GM23338 (cell line): ENCODE measurements around the gene AP3M1. TPM values are rescaled to one million over a fixed set of nuclear protein-coding genes. Genes with fewer than 3 reads are reported as not detected.
"Not testable (repeated sequence)": the region's sequence is repeated elsewhere in the genome, so short reads cannot be mapped to it uniquely, and the experiment has no call there.

Experiments
- ATAC-seq: fragments of 200-7000 bp; cut with Tn5 transposase; 3 replicates; pipeline ENCODE4 v1.9.1; 2020
- DNase-seq: peaks from one replicate; pipeline ENCODE4 v3.0.0-alpha.2; 2015; ENCODE audit warnings: low spot score
- H2AFZ ChIP-seq: fragments of 200-600 bp; sonication (generic); 2 replicates; pipeline ENCODE4 v1.8.0; 2016; ENCODE audit warnings: antibody characterized with exemption, mild to moderate bottlenecking, moderate library complexity
- H3F3A ChIP-seq: fragments of 200-600 bp; sonication (generic); replicated peaks from 2 replicates; pipeline ENCODE4 v1.8.0; 2017; ENCODE audit warnings: antibody characterized with exemption, mixed run types, low read depth
- H3K27ac ChIP-seq: fragments of 200-600 bp; sonication (generic); 2 replicates; pipeline ENCODE4 v1.6.1; 2016; ENCODE audit warnings: low read depth
- H3K27me3 ChIP-seq: fragments of 200-600 bp; sonication (generic); 2 replicates; pipeline ENCODE4 v1.8.0; 2016; ENCODE audit warnings: mild to moderate bottlenecking, mixed run types, moderate library complexity; ENCODE audit not compliant: insufficient read depth
- H3K36me3 ChIP-seq: fragments of 200-600 bp; sonication (generic); 2 replicates; pipeline ENCODE4 v1.8.0; 2016; ENCODE audit warnings: mild to moderate bottlenecking; ENCODE audit not compliant: insufficient read depth
- H3K4me1 ChIP-seq: fragments of 200-600 bp; sonication (generic); 2 replicates; pipeline ENCODE4 v1.8.0; 2016; ENCODE audit warnings: mild to moderate bottlenecking, moderate library complexity; ENCODE audit not compliant: insufficient read depth
- H3K4me2 ChIP-seq: fragments of 200-600 bp; sonication (generic); 2 replicates; pipeline ENCODE4 v1.7.1; 2017; ENCODE audit warnings: mixed run types
- H3K4me3 ChIP-seq: fragments of 200-600 bp; sonication (generic); 2 replicates; pipeline ENCODE4 v1.6.1; 2016; ENCODE audit warnings: mixed run types
- H3K79me2 ChIP-seq: fragments of 200-600 bp; sonication (generic); replicated peaks from 2 replicates; pipeline ENCODE4 v1.8.0; 2017; ENCODE audit warnings: mild to moderate bottlenecking; ENCODE audit not compliant: insufficient read depth
- H3K9me2 ChIP-seq: fragments of 200-600 bp; sonication (generic); 2 replicates; pipeline ENCODE4 v1.8.0; 2017; ENCODE audit not compliant: insufficient read depth
- H4K20me1 ChIP-seq: fragments of 200-600 bp; sonication (generic); replicated peaks from 2 replicates; pipeline ENCODE4 v1.8.0; 2017; ENCODE audit warnings: mild to moderate bottlenecking; ENCODE audit not compliant: insufficient read depth
- H3K27ac Mint-ChIP-seq: 2 replicates; pipeline ENCODE4 v1.8.0; 2020; ENCODE audit warnings: inconsistent platforms, mild to moderate bottlenecking, moderate library complexity, mixed read lengths
- H3K27me3 Mint-ChIP-seq: 3 replicates; pipeline ENCODE4 v1.8.0; 2022; ENCODE audit warnings: low read depth, mild to moderate bottlenecking, moderate library complexity, mixed read lengths, inconsistent platforms; ENCODE audit not compliant: insufficient read depth, poor library complexity
- H3K36me3 Mint-ChIP-seq: 3 replicates; pipeline ENCODE4 v1.8.0; 2021; ENCODE audit warnings: low read depth, mild to moderate bottlenecking, inconsistent platforms, moderate library complexity, mixed read lengths
- H3K4me1 Mint-ChIP-seq: 3 replicates; pipeline ENCODE4 v1.8.0; 2020; ENCODE audit warnings: mild to moderate bottlenecking, inconsistent platforms, mixed read lengths
- H3K4me3 Mint-ChIP-seq: 3 replicates; pipeline ENCODE4 v1.8.0; 2021; ENCODE audit warnings: moderate library complexity, mild to moderate bottlenecking, inconsistent platforms, mixed read lengths
- H3K9me3 Mint-ChIP-seq: 3 replicates; pipeline ENCODE4 v1.8.0; 2020; ENCODE audit warnings: moderate library complexity, mild to moderate bottlenecking, inconsistent platforms, mixed read lengths
- CREB1 ChIP-seq: fragments of 250-450 bp; sonication (Bioruptor Pico); IDR thresholded peaks from 2 replicates; pipeline ENCODE4 v1.5.0; 2020; ENCODE audit warnings: low read depth, mild to moderate bottlenecking, moderate library complexity
- ZNF331 ChIP-seq: fragments of 250-450 bp; sonication (Bioruptor Pico); IDR thresholded peaks from 2 replicates; pipeline ENCODE4 v1.5.0; 2020; ENCODE audit warnings: low read depth, mild to moderate bottlenecking, moderate library complexity
- polyA plus RNA-seq: library from polyadenylated mRNA; unstranded; fragments of >200 nt; fragmentation: Nextera tagmentation; extraction: Ambion mirVana; gene quantifications from 2 replicates; pipeline ENCODE4 v1.2.1, GENCODE V29; 2016
- total RNA-seq: library from RNA; depleted of rRNA; stranded (reverse); fragments of >200 nt; shearing (Covaris generic); gene quantifications from 2 replicates; pipeline ENCODE4 v1.2.3, GENCODE V29; 2014
- TF ChIP-seq, protein P1 (sequence below): fragments of 250-450 bp; sonication (Bioruptor Pico); IDR thresholded peaks from 2 replicates; pipeline ENCODE4 v1.5.0; 2020; ENCODE audit warnings: mild to moderate bottlenecking, moderate library complexity
- TF ChIP-seq, protein P2 (sequence below): IDR thresholded peaks from 2 replicates; pipeline ENCODE4 v1.6.1; 2016; ENCODE audit warnings: antibody characterized with exemption
- TF ChIP-seq, protein P3 (sequence below), 2 experiments: fragments of 200-600 bp in 1 of 2; sonication (generic) in 1 of 2; conservative IDR thresholded peaks; 2 replicates each; pipeline versions ENCODE4 v1.5.1 to v1.6.1; 2016 to 2017; ENCODE audit warnings: antibody characterized with exemption in 2 of 2, low read depth in 2 of 2, mild to moderate bottlenecking in 2 of 2, moderate library complexity in 1 of 2

The AP3M1 gene
- total and polyA plus RNA-seq, 2 experiments from 2014 or later: 13.8 to 41.7 TPM

DNA sequence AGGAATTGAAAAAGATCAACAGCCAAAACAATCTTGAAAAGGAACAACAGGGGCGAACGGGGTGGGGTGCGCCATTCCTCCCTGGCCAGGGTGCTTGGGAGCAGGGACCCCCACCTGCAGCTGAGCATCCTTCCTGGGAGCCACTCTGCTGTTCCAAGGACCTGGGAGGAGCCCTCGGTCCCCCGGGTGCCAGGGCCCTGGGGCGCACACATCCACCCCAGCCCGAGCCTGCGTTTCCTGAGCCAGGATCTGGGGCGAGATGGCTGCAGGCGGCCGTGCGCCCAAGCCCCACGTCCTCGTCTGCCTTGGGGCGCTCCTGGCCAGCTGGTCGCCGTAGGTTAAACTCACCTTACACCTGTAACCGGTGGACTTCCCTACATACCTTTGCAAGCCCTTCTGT lies 10.6 kb downstream of the AP3M1 start (continued):
- TF ChIP-seq, protein P1, sequence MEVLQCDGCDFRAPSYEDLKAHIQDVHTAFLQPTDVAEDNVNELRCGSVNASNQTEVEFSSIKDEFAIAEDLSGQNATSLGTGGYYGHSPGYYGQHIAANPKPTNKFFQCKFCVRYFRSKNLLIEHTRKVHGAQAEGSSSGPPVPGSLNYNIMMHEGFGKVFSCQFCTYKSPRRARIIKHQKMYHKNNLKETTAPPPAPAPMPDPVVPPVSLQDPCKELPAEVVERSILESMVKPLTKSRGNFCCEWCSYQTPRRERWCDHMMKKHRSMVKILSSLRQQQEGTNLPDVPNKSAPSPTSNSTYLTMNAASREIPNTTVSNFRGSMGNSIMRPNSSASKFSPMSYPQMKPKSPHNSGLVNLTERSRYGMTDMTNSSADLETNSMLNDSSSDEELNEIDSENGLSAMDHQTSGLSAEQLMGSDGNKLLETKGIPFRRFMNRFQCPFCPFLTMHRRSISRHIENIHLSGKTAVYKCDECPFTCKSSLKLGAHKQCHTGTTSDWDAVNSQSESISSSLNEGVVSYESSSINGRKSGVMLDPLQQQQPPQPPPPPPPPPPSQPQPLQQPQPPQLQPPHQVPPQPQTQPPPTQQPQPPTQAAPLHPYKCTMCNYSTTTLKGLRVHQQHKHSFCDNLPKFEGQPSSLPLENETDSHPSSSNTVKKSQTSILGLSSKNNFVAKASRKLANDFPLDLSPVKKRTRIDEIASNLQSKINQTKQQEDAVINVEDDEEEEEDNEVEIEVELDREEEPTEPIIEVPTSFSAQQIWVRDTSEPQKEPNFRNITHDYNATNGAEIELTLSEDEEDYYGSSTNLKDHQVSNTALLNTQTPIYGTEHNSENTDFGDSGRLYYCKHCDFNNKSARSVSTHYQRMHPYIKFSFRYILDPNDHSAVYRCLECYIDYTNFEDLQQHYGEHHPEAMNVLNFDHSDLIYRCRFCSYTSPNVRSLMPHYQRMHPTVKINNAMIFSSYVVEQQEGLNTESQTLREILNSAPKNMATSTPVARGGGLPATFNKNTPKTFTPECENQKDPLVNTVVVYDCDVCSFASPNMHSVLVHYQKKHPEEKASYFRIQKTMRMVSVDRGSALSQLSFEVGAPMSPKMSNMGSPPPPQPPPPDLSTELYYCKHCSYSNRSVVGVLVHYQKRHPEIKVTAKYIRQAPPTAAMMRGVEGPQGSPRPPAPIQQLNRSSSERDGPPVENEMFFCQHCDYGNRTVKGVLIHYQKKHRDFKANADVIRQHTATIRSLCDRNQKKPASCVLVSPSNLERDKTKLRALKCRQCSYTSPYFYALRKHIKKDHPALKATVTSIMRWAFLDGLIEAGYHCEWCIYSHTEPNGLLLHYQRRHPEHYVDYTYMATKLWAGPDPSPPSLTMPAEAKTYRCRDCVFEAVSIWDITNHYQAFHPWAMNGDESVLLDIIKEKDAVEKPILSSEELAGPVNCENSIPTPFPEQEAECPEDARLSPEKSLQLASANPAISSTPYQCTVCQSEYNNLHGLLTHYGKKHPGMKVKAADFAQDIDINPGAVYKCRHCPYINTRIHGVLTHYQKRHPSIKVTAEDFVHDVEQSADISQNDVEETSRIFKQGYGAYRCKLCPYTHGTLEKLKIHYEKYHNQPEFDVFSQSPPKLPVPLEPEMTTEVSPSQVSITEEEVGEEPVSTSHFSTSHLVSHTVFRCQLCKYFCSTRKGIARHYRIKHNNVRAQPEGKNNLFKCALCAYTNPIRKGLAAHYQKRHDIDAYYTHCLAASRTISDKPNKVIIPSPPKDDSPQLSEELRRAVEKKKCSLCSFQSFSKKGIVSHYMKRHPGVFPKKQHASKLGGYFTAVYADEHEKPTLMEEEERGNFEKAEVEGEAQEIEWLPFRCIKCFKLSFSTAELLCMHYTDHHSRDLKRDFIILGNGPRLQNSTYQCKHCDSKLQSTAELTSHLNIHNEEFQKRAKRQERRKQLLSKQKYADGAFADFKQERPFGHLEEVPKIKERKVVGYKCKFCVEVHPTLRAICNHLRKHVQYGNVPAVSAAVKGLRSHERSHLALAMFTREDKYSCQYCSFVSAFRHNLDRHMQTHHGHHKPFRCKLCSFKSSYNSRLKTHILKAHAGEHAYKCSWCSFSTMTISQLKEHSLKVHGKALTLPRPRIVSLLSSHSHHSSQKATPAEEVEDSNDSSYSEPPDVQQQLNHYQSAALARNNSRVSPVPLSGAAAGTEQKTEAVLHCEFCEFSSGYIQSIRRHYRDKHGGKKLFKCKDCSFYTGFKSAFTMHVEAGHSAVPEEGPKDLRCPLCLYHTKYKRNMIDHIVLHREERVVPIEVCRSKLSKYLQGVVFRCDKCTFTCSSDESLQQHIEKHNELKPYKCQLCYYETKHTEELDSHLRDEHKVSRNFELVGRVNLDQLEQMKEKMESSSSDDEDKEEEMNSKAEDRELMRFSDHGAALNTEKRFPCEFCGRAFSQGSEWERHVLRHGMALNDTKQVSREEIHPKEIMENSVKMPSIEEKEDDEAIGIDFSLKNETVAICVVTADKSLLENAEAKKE (CRISPR knock-in tag): no peak
- TF ChIP-seq, protein P2, sequence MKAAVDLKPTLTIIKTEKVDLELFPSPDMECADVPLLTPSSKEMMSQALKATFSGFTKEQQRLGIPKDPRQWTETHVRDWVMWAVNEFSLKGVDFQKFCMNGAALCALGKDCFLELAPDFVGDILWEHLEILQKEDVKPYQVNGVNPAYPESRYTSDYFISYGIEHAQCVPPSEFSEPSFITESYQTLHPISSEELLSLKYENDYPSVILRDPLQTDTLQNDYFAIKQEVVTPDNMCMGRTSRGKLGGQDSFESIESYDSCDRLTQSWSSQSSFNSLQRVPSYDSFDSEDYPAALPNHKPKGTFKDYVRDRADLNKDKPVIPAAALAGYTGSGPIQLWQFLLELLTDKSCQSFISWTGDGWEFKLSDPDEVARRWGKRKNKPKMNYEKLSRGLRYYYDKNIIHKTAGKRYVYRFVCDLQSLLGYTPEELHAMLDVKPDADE: no peak

DNA sequence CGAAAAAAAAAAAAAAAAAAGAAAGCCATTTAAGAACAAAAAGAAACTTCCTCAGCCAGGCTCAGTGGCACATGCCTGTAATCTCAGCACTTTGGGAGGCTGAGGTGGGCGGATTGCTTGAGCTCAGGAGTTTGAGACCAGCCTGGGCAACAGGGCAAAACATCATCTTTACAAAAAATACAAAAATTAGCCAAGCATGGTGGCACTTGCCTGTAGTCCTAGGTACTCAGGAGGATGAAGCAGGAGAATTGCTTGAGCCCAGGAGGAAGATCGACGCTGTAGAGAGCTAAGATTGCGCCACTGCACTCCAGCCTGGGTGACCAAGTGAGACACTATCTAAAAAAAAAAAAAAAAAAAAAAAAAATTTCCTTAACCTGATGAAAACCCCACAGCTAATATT lies 12.0 kb downstream of the AP3M1 start:
- not testable (repeated sequence) for H3K27ac ChIP-seq, H3K27ac Mint-ChIP-seq, H3K4me3 ChIP-seq, H2AFZ ChIP-seq, H3K4me3 Mint-ChIP-seq, H3K9me2 ChIP-seq, DNase-seq, H4K20me1 ChIP-seq, H3K27me3 Mint-ChIP-seq, H3K27me3 ChIP-seq, H3K4me2 ChIP-seq, H3K9me3 Mint-ChIP-seq, ATAC-seq, H3F3A ChIP-seq, H3K4me1 ChIP-seq, H3K4me1 Mint-ChIP-seq
- H3K36me3 Mint-ChIP-seq: peaks cover 31% of the 10 kb centered on the region; the same call in 2 of the 3 replicates
- H3K36me3 ChIP-seq: peaks cover 26% of the 10 kb centered on the region; the same call in 1 of the 2 replicates
- peaks cover 24% of the 10 kb centered on the region for H3K79me2 ChIP-seq

DNA sequence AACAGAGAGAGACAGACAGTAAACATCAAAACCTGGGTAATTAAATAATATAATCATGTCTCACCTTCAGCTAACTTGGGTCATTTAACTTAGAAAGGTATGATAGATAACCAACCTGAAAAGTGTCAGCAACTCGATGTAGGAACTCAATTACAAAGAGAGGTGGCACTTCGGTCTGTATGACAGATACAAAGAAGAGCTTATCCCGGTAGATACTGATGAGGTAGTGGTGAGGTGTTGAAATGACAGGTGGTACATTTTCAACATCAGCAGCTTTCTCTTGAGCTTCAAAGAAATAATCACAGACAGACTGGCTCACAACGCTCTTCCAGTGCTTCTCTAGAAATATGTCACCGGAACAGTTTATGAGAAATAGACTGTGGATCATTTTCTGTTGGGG lies 12.6 kb downstream of the AP3M1 start:
- Histone ChIP-seq H3K27me3 (no peaks in the 10 kb centered on the region), H3K36me3 (peaks cover 26% of the 10 kb centered on the region; the same call in 1 of the 2 replicates), H3F3A (no peaks in the 10 kb centered on the region), H3K79me2 (peaks cover 19% of the 10 kb centered on the region), H2AFZ (no peak overlapping the region), H4K20me1 (no peaks in the 10 kb centered on the region), H3K4me1 (no peaks in the 10 kb centered on the region), H3K4me3 (no peak overlapping the region), H3K4me2 (no peak overlapping the region), H3K27ac (no peak overlapping the region), H3K9me2 (no peaks in the 10 kb centered on the region)
- Mint-ChIP-seq H3K9me3 (no peaks in the 10 kb centered on the region), H3K4me3 (no peak overlapping the region), H3K36me3 (peaks cover 37% of the 10 kb centered on the region; the same call in 2 of the 3 replicates), H3K27me3 (no peaks in the 10 kb centered on the region), H3K4me1 (no peaks in the 10 kb centered on the region), H3K27ac (no peak overlapping the region)
- TF ChIP-seq, protein P3, sequence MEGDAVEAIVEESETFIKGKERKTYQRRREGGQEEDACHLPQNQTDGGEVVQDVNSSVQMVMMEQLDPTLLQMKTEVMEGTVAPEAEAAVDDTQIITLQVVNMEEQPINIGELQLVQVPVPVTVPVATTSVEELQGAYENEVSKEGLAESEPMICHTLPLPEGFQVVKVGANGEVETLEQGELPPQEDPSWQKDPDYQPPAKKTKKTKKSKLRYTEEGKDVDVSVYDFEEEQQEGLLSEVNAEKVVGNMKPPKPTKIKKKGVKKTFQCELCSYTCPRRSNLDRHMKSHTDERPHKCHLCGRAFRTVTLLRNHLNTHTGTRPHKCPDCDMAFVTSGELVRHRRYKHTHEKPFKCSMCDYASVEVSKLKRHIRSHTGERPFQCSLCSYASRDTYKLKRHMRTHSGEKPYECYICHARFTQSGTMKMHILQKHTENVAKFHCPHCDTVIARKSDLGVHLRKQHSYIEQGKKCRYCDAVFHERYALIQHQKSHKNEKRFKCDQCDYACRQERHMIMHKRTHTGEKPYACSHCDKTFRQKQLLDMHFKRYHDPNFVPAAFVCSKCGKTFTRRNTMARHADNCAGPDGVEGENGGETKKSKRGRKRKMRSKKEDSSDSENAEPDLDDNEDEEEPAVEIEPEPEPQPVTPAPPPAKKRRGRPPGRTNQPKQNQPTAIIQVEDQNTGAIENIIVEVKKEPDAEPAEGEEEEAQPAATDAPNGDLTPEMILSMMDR (conservative IDR thresholded peaks at IDR 0.05; ENCODE audit: low read depth in 2 of 2): peak in 1 of 2 experiments; percentile 14; a peak in 1 of 4 replicates
- no peak for TF ChIP-seq CREB1
- no peak for TF ChIP-seq ZNF331 (CRISPR knock-in tag)
- DNase-seq (no peak), ATAC-seq (no peak)
